Measurements from ENCODE around the gene COL25A1.

The COL25A1 gene

GRCh38 chr4:108811486-108811885, 491.0 kb downstream of the COL25A1 start:
- no peak for DNase-seq (ENCODE audit: low read depth)

- no peak for DNase-seq (ENCODE audit: low read depth)
These were observed 492.4 kb downstream of the COL25A1 start for GRCh38 chr4:108810087-108810486.

GRCh38 chr4:108804648-108805273, 497.7 kb downstream of the COL25A1 start:
- DNase-seq (ENCODE audit: low read depth): no peak

- DNase-seq (ENCODE audit: low read depth): no peak
These were observed 503.2 kb downstream of the COL25A1 start for GRCh38 chr4:108799306-108799705.

GRCh38 chr4:108796173-108796572, 506.3 kb downstream of the COL25A1 start:
- DNase-seq (ENCODE audit: low read depth): no peak

GRCh38 chr4:108795733-108796132, 506.7 kb downstream of the COL25A1 start:
- DNase-seq (ENCODE audit: low read depth): no peak

- DNase-seq (ENCODE audit: low read depth): no peak
These were observed 508.3 kb downstream of the COL25A1 start for GRCh38 chr4:108794136-108794535.

- no peak for DNase-seq (ENCODE audit: low read depth)
These were observed 509.0 kb downstream of the COL25A1 start for GRCh38 chr4:108793415-108793814.

- no peak for DNase-seq (ENCODE audit: low read depth)
These were observed 513.7 kb downstream of the COL25A1 start for GRCh38 chr4:108788731-108789130.

- DNase-seq (ENCODE audit: low read depth): no peak
These were observed 514.7 kb downstream of the COL25A1 start for GRCh38 chr4:108787724-108788123.

- no peak for DNase-seq (ENCODE audit: low read depth)
These were observed 515.4 kb downstream of the COL25A1 start for GRCh38 chr4:108787106-108787505.

- DNase-seq (ENCODE audit: low read depth): no peak
These were observed 516.1 kb downstream of the COL25A1 start for GRCh38 chr4:108786351-108786750.

GRCh38 chr4:108783665-108784463, 518.6 kb downstream of the COL25A1 start:
- DNase-seq (ENCODE audit: low read depth): peak; percentile 5

GRCh38 chr4:108779958-108780357, 522.5 kb downstream of the COL25A1 start:
- DNase-seq (ENCODE audit: low read depth): no peak

- no peak for DNase-seq (ENCODE audit: low read depth)
These were observed 525.1 kb downstream of the COL25A1 start for GRCh38 chr4:108777388-108777787.

GRCh38 chr4:108775921-108776320, 526.5 kb downstream of the COL25A1 start:
- DNase-seq (ENCODE audit: low read depth): no peak

GRCh38 chr4:108774809-108775530, 527.5 kb downstream of the COL25A1 start:
- DNase-seq (ENCODE audit: low read depth): no peak

GRCh38 chr4:108772402-108772801, 530.1 kb downstream of the COL25A1 start:
- no peak for DNase-seq (ENCODE audit: low read depth)

GRCh38 chr4:108766058-108766457, 536.4 kb downstream of the COL25A1 start:
- no peak for DNase-seq (ENCODE audit: low read depth)

- no peak for DNase-seq (ENCODE audit: low read depth)
These were observed 538.5 kb downstream of the COL25A1 start for GRCh38 chr4:108763986-108764385.

- DNase-seq (ENCODE audit: low read depth): no peak
These were observed 539.2 kb downstream of the COL25A1 start for GRCh38 chr4:108763226-108763593.

- DNase-seq (ENCODE audit: low read depth): no peak
These were observed 539.8 kb downstream of the COL25A1 start, which contains the start of gene ETNPPL for GRCh38 chr4:108762559-108763225. Gene ETNPPL (minus strand): TSS chr4:108763053. CDS start chr4:108762898, 155 bp downstream.

All from fibroblast of the conjunctiva (primary cell).